CD14-positive monocyte (primary cell): ENCODE measurements around the gene EML4. TPM values are rescaled to one million over a fixed set of nuclear protein-coding genes. Genes with fewer than 3 reads are reported as not detected.

Source experiments
- DNase-seq, 3 donors: peaks; one replicate each; pipeline ENCODE4 v3.0.0-alpha.2; 2011 to 2022
- H2AFZ ChIP-seq: 2 replicates; pipeline ENCODE4 v1.6.0; 2012; ENCODE audit warnings: mild to moderate bottlenecking, low read depth, low read length, inconsistent platforms; ENCODE audit not compliant: insufficient read depth, poor library complexity, severe bottlenecking
- H3K27ac ChIP-seq, 2 donors: 1 replicate in 1 of 2; 2 replicates in 1 of 2; pipeline ENCODE4 v1.5.1; 2012 to 2013; ENCODE audit warnings: low read length in 2 of 2, control low read depth in 1 of 2, inconsistent platforms in 1 of 2, low read depth in 1 of 2, mild to moderate bottlenecking in 1 of 2
- H3K27me3 ChIP-seq, 2 donors: one replicate each; pipeline versions ENCODE4 v1.6.0 to v1.6.1; 2011 to 2013; ENCODE audit warnings: low read length in 2 of 2; ENCODE audit not compliant: control insufficient read depth in 2 of 2, insufficient read depth in 2 of 2
- H3K36me3 ChIP-seq, 2 donors: replicated peaks in 1 of 2; 1 replicate in 1 of 2; 2 replicates in 1 of 2; pipeline versions ENCODE4 v1.5.1 to v1.6.1; 2012 to 2013; ENCODE audit warnings: low read length in 2 of 2, control low read depth in 1 of 2, inconsistent platforms in 1 of 2, mild to moderate bottlenecking in 1 of 2; ENCODE audit not compliant: insufficient read depth in 2 of 2, control insufficient read depth in 1 of 2
- H3K4me1 ChIP-seq, 2 donors: 1 replicate in 1 of 2; 2 replicates in 1 of 2; pipeline versions ENCODE4 v1.5.1 to v1.6.1; 2012 to 2013; ENCODE audit warnings: low read length in 2 of 2, control low read depth in 1 of 2, inconsistent platforms in 1 of 2, mild to moderate bottlenecking in 1 of 2, moderate library complexity in 1 of 2; ENCODE audit not compliant: insufficient read depth in 2 of 2, control insufficient read depth in 1 of 2
- H3K4me2 ChIP-seq: replicated peaks from 2 replicates; pipeline ENCODE3; 2012; ENCODE audit warnings: low read length, moderate library complexity, mild to moderate bottlenecking; ENCODE audit not compliant: poor library complexity, severe bottlenecking; ENCODE audit errors: extremely low read depth
- H3K4me3 ChIP-seq, 3 experiments: fragments of 200-600 bp in 1 of 3; sonication (generic) in 1 of 3; replicated peaks in 1 of 3; 1 replicate in 2 of 3; 2 replicates in 1 of 3; pipeline ENCODE4 v1.5.1; 2011 to 2013; ENCODE audit warnings: low read length in 3 of 3, mild to moderate bottlenecking in 3 of 3, control low read depth in 2 of 3, low read depth in 2 of 3, inconsistent platforms in 1 of 3, moderate library complexity in 1 of 3
- H3K79me2 ChIP-seq: 2 replicates; pipeline ENCODE4 v1.6.0; 2012; ENCODE audit warnings: mild to moderate bottlenecking, control low read depth, inconsistent platforms, low read length, moderate library complexity; ENCODE audit not compliant: insufficient read depth
- H3K9ac ChIP-seq: 2 replicates; pipeline ENCODE4 v1.6.0; 2017; ENCODE audit warnings: low read length, mild to moderate bottlenecking; ENCODE audit not compliant: insufficient read depth, poor library complexity, severe bottlenecking
- H3K9me3 ChIP-seq, 2 donors: replicated peaks in 1 of 2; 1 replicate in 1 of 2; 2 replicates in 1 of 2; pipeline versions ENCODE4 v1.5.1 to v1.6.1; 2012 to 2013; ENCODE audit warnings: low read length in 2 of 2, control low read depth in 1 of 2; ENCODE audit not compliant: control insufficient read depth in 1 of 2, insufficient read depth in 1 of 2
- H4K20me1 ChIP-seq: 2 replicates; pipeline ENCODE4 v1.6.0; 2012; ENCODE audit warnings: mild to moderate bottlenecking, low read length, control low read depth, moderate library complexity; ENCODE audit not compliant: insufficient read depth
- H3K27ac Mint-ChIP-seq, 7 donors: one replicate each; pipeline ENCODE4 v1.8.0; 2020; ENCODE audit warnings: mild to moderate bottlenecking in 7 of 7, mixed read lengths in 7 of 7, moderate library complexity in 6 of 7, inconsistent platforms in 2 of 7
- H3K27me3 Mint-ChIP-seq, 3 donors: one replicate each; pipeline ENCODE4 v1.8.0; 2021 to 2022; ENCODE audit warnings: low read depth in 3 of 3, mild to moderate bottlenecking in 3 of 3, mixed read lengths in 3 of 3, moderate library complexity in 3 of 3, inconsistent platforms in 1 of 3
- H3K36me3 Mint-ChIP-seq, 2 donors: one replicate each; pipeline ENCODE4 v1.8.0; 2020; ENCODE audit warnings: mixed read lengths in 2 of 2, inconsistent platforms in 1 of 2, mild to moderate bottlenecking in 1 of 2
- H3K4me1 Mint-ChIP-seq: one replicate; pipeline ENCODE4 v1.8.0; 2020; ENCODE audit warnings: mild to moderate bottlenecking, mixed read lengths
- H3K4me3 Mint-ChIP-seq, 2 donors: one replicate each; pipeline ENCODE4 v1.8.0; 2020; ENCODE audit warnings: mild to moderate bottlenecking in 2 of 2, mixed read lengths in 2 of 2, moderate library complexity in 1 of 2
- H3K9me3 Mint-ChIP-seq, 7 donors: one replicate each; pipeline ENCODE4 v1.8.0; 2020 to 2022; ENCODE audit warnings: mixed read lengths in 7 of 7, mild to moderate bottlenecking in 6 of 7, moderate library complexity in 6 of 7, inconsistent platforms in 2 of 7
- CTCF ChIP-seq: fragments of 200-600 bp; IDR thresholded peaks from one replicate; pipeline ENCODE4 v1.8.0; 2022; ENCODE audit warnings: antibody characterized with exemption, mild to moderate bottlenecking
- WGBS: methylation state at CpG from one replicate; pipeline ENCODE4 v1.1.5; 2013; ENCODE audit warnings: missing lambda C conversion rate; ENCODE audit not compliant: insufficient coverage; 5-methylcytosine and 5-hydroxymethylcytosine counted together
- intact Hi-C, 2 donors: fragments of 100-400 bp; cut with micrococcal nuclease; formaldehyde crosslinking; loops; one replicate each; pipeline versions ENCODE4 v1.15.0 to v1.15.1; 2023
- polyA plus RNA-seq, 3 donors: library from polyadenylated mRNA; depleted of rRNA in 1 of 3; unstranded in 2 of 3; stranded (reverse) in 1 of 3; fragments of 300-500 nt in 2 of 3; fragments of >200 nt in 1 of 3; fragmentation: Illumina TruSeq in 2 of 3; gene quantifications; 1 replicate in 2 of 3; 2 replicates in 1 of 3; pipeline ENCODE4 v1.2.3, GENCODE V29; 2012 to 2021

Gene EML4
- polyA plus RNA-seq, 3 donors: 11.5 to 24.3 (median 15.0) TPM

- Mint-ChIP-seq H3K36me3 (peaks cover 74 to 85% of the 10 kb centered on the region in 2 donors), H3K27ac (no peak overlapping the region), H3K27me3 (peaks cover 0 to 2% (median 0%) of the 10 kb centered on the region in 3 donors), H3K4me1 (no peaks in the 10 kb centered on the region), H3K9me3 (no peaks in the 10 kb centered on the region), H3K4me3 (no peak overlapping the region)
- Histone ChIP-seq H2AFZ (no peak overlapping the region), H3K27me3 (no peaks in the 10 kb centered on the region), H3K4me2 (no peak overlapping the region), H3K4me1 (no peaks in the 10 kb centered on the region), H3K79me2 (no peaks in the 10 kb centered on the region), H3K4me3 (no peak overlapping the region), H3K36me3 (peaks cover 65 to 98% of the 10 kb centered on the region in 2 donors), H3K9ac (no peak overlapping the region), H3K9me3 (no peaks in the 10 kb centered on the region), H3K27ac (no peak overlapping the region), H4K20me1 (no peaks in the 10 kb centered on the region)
- intact Hi-C loops: no loop called here
- TF ChIP-seq CTCF: no peak
- no peak for DNase-seq
- no CpG with 5 or more reads among the region's 4 CpGs for WGBS
These were observed 163.4 kb downstream of the EML4 start for GRCh38 chr2:42332575-42332974.

- H2AFZ ChIP-seq: no peak overlapping the region
- Mint-ChIP-seq H3K4me1 (no peaks in the 10 kb centered on the region), H3K9me3 (peaks cover 0 to 5% (median 0%) of the 10 kb centered on the region in 7 donors), H3K36me3 (peaks cover 81 to 89% of the 10 kb centered on the region in 2 donors), H3K27me3 (peaks cover 0 to 2% (median 0%) of the 10 kb centered on the region in 3 donors), H3K4me3 (no peak overlapping the region), H3K27ac (no peak overlapping the region)
- no peak overlapping the region for H3K9ac ChIP-seq
- intact Hi-C loops: no loop called here
- no peaks in the 10 kb centered on the region for H3K27me3 ChIP-seq
- H3K4me3 ChIP-seq: no peak overlapping the region
- DNase-seq: no peak
- H3K36me3 ChIP-seq: peaks cover 58 to 98% of the 10 kb centered on the region in 2 donors
- no peaks in the 10 kb centered on the region for H3K9me3 ChIP-seq
- no peak for TF ChIP-seq CTCF
- H3K4me1 ChIP-seq: no peaks in the 10 kb centered on the region
- 93% methylated on average over 3 of the region's 4 CpGs for WGBS
- H3K79me2 ChIP-seq: no peaks in the 10 kb centered on the region
- no peak overlapping the region for H3K27ac ChIP-seq
- H4K20me1 ChIP-seq: peaks cover 7% of the 10 kb centered on the region
- no peak overlapping the region for H3K4me2 ChIP-seq
These were observed 164.4 kb downstream of the EML4 start for GRCh38 chr2:42333579-42333978.
